HG03139 (cell line): ENCODE measurements around the gene NPTX2.
"Not testable (repeated sequence)": the region's sequence is repeated elsewhere in the genome, so short reads cannot be mapped to it uniquely, and the experiment has no call there.

Source experiments
- ATAC-seq: cut with Tn5 transposase; IDR thresholded peaks from one replicate; pipeline ENCODE4 v1.9.1; 2021; ENCODE audit not compliant: unreplicated experiment

NPTX2 gene, protein sequence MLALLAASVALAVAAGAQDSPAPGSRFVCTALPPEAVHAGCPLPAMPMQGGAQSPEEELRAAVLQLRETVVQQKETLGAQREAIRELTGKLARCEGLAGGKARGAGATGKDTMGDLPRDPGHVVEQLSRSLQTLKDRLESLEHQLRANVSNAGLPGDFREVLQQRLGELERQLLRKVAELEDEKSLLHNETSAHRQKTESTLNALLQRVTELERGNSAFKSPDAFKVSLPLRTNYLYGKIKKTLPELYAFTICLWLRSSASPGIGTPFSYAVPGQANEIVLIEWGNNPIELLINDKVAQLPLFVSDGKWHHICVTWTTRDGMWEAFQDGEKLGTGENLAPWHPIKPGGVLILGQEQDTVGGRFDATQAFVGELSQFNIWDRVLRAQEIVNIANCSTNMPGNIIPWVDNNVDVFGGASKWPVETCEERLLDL

DNA sequence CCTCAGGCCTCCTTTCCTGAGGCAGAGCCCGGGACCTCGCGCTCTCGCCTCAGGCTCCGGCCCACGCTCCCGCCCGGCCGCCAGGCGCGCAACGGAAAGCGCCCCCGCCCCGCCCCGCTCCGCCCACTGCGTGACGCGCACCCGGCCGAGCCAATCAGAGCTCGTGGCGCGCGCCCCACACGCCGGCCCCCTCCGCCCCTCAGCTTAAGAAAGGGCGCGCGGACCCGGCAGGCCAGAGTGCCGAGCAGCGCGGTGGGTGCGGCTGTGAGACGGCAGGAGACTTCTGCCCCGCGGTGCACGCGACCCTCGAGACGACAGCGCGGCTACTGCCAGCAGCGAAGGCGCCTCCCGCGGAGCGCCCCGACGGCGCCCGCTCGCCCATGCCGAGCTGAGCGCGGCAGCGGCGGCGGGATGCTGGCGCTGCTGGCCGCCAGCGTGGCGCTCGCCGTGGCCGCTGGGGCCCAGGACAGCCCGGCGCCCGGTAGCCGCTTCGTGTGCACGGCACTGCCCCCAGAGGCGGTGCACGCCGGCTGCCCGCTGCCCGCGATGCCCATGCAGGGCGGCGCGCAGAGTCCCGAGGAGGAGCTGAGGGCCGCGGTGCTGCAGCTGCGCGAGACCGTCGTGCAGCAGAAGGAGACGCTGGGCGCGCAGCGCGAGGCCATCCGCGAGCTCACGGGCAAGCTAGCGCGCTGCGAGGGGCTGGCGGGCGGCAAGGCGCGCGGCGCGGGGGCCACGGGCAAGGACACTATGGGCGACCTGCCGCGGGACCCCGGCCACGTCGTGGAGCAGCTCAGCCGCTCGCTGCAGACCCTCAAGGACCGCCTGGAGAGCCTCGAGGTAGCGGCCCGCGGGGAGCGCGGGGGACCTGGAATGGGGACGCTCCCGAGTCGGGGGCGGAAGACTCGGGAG, at the start of gene NPTX2:
TSS of gene NPTX2 (plus strand) at position 235 of the 909 bp plus-strand sequence. CDS start at position 412, 177 bp downstream.
- no peak for ATAC-seq

DNA sequence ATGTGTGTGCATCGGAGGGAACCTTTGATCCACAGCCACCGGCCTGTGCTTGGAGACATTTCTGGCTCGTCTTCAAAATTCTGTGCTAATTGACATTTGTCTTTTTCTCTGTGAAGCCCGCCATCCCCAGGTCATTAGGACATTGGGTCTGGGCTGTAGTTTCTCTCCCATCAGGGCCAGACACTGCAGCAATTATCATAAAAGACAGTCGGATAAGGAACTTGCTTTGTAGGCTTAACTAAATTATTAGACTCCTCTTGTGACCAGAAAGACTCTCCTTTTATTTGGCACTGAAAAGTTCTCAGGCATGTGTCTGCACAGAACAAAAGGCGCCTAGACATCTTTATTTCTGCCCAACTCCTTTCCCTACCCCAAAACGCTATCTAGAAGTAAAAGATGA, 49.1 kb upstream of the NPTX2 start:
- no peak for ATAC-seq

DNA sequence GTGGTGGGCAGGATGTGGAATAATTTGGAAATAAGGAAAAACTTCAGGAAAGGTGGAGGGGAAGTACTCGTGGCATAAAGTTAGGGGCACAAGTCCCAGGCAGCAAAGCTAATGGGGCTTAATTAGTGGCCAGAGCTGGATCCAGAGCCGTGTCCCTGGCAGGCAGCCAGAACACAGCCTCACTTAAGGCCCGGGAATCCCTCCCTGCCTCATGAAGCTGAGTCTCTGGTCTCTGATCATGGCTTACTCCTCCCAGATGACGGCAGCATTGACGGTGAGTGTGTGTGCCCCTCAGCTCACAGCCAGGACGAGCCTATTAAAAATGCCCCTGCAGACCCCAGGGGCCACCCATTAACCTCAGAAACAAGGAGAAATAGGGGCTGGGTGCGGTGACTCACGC, 48.2 kb upstream of the NPTX2 start:
- ATAC-seq = no peak

DNA sequence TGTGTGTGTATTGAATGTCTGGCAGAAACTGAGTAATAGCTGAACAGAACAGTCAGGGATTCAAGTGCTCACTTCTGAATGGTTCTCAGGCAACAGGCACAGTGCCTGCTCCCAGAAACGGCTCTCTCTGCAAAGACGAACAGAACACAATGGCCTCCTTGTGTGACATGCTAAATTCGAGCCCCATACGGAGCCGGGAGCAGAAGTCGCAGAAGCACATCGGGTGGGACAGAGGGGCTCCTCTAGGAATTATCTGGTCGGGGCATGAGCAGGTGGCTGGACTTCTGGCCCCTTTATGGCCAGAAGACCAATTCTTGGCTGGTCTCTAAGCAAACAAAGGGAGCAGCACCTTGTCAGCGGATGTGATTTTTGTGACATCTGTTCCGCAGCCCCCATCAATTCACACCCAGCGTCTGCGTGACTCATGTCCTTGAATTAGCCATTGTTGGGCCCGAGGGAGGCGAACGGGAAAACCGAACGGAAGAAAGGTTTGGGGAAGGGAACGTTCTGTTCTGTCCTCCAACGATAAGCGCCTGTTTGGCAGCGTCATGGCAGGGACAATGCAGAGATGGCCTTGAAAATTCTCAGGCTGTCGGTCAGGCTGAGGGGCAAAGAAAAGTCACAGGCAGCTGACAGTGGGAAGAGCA, 47.3 kb upstream of the NPTX2 start:
- no peak for ATAC-seq

DNA sequence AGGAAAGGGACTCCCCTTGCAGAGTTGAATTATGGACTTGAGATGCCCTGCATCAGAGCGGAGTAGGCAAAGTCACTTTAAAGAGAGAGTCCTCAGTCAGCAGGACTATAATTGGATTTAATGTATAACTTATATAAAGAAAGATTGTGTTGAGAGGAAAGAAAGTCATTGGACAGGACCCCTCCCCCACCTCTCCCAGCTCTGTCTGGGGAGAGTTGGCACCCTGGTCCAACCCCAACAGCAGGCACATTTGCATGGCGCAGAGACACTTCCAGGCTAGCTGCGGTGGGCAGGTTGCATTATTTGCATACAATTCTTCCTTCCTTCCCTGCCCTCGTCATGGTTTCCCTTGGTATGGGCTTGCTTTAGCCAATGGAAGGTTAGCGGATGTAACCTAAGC, 46.1 kb upstream of the NPTX2 start:
- ATAC-seq = no peak

DNA sequence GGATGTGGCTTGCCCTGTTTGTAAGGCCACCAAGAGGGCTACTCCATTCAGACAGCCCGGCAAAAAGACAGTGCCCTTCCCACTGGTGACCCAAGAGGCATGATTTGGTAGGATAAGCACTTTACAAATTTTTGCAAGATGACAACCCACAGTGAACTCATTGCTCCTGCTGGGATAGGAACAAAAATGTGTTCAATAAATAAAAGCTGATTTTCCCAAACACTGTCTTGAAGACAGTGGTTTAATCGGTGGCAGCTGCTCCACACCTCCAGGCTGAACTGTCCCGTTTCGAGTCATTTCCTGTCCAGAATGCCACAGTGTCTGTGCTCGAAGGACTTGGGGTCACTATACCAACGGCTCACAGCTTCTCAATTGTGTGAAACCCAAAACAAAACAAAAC, 45.1 kb upstream of the NPTX2 start:
- no peak for ATAC-seq

DNA sequence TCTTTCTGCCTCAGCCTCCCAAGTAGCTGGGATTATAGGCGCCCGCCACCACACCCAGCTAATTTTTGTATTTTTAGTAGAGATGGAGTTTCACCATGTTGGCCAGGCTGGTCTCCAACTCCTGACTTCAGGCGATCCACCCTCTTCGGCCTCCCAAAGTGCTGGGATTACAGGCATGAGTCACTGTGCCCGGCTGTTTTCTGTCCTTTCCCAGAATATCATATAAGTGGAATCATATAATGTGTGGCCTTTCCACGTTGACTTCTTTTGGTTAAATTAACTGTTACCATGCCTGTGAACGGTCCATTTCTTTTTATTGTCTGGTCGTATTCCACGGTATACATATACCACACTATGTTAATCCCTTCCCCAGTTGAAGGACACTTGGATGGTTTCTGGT, 44.4 kb upstream of the NPTX2 start:
- not testable (repeated sequence) for ATAC-seq

DNA sequence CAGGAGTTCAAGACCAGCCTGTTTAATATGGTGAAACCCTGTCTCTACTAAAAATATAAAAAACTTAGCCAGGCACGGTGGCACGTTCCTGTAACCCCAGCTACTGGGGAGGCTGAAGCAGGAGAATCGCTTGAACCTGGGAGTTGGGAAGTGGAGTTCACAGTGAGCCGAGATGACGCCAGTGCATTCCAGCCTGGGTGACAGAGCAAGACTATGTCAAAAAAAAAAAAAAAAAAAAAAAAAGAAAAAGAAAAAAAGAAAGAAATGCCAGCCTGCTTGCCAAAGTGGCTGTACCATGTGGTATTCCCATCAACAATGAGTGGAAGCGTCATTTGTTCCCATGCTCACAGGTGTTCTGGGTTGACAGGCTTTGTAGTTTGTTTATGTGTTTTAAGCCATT, 43.3 kb upstream of the NPTX2 start:
- ATAC-seq = no peak

DNA sequence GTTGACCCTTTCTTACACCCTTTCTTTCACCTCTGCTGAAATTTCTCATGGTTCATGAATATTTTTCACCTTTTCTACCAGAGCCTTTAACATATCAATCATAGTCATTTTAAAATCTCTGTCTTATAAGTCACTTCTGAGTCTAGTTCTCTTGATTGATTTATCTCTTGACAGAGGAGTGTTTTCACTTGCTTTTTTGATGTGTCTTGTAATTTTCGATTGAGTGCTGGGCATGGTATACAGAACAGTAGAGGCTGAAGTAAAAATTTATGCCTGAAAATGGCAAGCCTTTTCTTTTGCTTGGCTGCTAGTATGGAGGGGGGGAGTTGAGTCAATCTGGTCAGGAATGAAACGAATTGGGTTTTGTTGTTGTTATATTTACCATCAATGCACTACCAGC, 41.2 kb upstream of the NPTX2 start:
- ATAC-seq = no peak

DNA sequence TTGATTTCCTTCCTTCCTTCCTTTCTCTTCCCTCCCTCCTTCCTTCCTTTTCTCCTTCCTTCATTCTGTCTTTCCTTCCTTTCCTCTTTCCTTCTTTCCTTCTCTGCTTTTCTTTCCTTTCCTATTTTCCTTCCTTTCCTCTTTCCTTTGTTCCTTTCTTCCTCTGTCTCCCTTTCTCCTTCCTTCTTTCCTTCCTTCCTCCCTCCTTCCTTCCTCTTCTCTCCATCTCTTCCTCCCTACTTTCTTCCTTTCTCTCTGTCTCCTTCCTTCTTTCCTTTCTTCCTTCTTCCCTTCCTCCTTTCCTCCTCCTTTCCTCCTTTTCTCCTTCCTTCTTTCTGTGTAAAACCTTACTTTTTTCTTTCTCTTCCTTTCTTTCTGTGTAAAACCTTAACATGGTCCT, 32.3 kb upstream of the NPTX2 start:
- no peak for ATAC-seq

DNA sequence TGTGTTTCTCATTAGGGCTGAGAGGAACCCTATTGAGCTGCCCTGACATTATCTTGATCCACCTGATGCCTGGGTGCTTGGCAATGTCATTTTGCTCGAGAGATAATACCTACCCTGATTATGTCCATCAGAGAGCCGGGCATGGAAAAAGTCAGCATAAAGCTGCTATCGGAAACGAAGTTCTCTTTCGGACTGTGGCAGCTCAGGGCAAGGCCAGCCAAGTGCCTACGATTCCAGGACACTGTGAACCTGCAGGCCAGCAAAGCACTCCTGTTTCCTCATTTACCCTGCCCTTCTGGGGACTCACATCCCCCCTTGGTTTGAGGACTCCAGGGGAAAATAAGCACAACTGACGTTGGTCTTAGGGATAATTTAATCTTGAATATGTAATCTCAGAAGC, 25.2 kb upstream of the NPTX2 start:
- no peak for ATAC-seq

DNA sequence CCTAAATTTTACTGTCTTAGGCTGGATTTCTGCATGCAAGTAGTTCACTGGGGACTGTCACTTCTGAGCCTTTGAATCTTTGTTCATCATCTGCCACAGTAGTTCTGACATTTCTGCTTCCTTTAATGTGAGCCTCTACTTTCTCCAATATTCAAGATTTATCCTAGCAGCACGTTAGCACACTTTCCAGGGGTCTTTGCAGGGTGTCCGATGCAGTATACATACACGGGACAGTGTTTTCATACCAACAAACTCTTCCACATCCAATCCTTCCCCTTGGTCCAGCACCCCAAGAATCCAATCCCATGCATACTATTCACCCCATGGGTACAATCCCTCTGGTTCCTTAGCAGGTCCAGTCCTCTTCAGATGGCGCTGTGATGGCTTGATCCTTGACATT, 22.7 kb upstream of the NPTX2 start:
- ATAC-seq = no peak

DNA sequence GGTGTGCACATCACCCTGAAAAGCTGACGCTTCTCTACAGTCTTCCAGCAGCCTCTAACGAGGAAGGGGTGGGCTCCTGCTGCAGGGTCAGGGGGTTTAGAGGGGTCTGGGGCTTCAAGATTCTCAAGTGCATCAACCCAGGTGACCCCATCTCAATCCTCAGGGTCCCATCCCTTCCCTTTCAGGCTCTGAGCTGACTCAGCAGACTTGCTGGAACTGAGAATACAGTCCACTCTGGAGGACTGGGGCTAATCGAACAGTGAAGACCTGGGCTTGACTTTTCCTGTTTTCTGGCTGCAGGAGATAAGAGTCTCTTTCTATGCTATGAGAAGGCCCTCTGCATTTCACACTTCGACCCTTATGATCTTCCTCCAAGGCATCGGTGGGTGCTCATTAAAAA, 22.3 kb upstream of the NPTX2 start:
- no peak for ATAC-seq

DNA sequence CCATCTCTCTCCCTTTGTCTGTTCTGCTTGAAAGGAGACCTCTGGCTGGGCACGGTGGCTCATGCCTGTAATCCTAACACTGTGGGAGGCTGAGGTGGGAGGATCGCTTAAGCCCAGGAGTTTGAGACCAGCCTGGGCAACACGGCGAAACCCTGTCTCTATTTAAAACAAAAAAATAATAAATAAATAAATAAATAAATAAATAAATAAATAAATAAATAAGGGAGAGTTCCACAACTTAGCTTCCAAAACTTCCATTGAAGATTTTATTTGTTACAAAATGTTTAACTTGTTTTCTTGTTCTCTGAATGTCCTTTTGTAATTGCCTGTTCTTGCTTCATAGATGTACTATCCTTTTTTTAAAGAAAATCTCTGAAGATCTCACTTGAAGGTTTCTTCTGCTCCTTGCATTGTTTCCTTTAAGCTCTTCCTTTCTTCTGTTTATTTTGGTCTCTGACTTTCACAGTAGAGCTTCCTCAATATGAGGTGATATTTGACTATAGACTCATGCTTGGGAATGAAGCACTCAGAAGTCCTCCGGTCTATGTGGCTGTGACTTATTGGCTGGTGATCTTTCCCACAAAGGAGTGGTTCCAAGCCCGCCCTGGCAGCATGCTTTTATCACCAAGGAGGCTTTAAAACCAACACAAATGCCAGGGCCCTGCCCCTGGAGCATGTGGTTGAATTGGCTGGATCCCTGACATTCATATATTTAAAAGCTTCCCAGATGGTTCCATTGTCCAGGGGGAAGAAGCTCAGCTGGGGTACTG, 18.1 kb upstream of the NPTX2 start:
- ATAC-seq = no peak

DNA sequence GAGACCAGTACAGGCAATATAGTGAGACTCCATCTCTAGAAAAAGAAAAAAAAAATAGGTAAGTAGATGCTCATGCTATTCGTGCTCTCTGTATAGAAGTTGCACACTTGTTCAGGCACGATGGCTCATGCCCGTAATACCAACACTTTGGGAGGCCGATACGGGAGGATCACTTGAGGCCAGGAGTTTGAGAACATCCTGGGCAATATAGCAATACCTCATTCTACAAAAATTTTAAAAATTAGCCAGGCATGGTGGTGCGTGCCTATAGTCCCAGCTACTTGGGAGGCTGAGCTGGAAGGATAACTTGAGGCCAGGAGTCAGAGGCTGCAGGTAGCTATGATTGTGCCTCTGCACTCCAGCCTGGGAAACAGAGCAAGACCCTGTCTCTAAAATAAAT, 17.2 kb upstream of the NPTX2 start:
- ATAC-seq = no peak

DNA sequence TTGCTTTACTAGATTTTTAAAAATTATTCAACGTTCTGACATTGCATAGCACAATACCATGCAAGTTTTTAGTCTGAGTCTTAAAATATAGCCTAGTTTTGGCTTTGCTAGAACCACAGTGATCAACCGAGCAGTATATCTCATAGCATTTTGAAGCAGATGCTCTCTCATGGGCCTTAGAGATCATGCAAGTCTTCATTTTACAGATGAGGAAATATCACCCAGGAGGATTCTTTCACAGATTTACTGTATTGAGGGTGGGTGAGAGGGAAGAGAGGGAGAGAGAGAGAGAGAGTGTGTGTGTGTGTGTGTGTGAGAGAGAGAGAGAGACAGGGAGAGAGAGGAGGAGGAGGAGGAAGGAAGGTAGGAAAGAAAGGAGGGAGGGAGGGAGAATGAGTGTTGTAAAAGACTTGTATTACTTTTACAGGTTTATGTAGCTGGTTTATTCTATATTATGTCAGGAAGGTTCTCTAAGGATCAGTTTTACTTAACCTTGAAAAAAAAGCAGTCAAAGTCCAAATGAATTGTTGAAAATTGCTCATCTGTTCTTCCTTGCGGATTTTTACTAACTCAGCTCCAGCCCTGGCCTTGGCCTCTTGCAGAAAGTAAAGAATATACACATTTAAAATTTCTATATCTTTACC, 14.2 kb upstream of the NPTX2 start:
- ATAC-seq = no peak

DNA sequence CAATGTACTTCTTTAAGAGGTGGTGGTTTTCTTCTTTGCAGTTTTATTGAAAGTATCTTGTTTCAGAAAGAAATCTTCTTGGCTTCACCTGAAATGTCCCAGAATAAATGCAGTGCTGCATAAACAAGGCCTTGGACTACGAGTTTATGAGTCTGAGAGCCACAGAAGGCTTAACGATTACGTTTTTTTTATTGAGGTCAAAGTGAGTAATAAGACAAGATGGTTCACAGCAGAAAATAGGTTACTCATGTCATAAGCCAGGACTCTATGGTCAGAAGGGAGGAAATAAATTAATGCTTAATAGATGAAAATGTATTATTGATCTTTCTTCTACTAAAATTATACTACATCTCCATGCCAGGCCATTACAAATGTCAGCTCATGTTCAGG, 13.7 kb upstream of the NPTX2 start:
- ATAC-seq = no peak

DNA sequence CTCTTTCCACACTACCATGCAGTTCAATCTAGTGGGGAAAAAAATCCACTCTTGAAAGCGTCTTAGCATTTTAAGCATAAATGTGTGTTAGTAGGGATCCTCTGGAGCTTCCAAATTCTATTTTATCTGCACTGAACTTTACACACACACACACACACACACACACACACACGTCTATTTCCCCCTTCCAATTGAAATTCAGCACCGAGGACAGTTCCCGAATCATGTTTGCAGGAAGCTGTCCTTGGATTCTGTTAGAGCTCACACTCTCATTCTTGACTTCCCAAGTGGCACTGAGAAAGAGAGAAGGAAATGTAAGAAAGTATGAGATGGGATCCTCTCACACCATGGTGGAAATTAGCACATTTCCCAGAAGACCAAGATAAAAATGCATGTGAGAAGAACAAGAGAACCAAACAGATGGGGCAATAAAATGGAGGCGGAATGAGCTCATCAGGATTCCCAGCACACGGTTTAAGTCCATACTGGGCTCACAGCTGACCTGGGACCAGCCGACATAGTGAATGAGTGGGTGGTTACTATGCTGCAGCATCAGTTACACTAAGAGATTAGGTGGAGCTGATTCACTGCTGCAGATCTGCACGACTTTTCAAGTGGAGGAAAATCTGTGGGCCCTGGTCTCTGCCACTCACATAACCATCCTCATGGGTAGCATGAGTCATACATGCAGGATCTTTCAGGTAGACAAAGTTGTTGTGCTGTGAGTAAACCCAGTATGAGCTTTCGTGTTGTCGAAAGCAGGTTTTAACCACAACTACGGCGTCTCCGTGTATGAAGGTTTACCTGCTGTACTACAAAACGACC, 3.3 kb upstream of the NPTX2 start:
- no peak for ATAC-seq

DNA sequence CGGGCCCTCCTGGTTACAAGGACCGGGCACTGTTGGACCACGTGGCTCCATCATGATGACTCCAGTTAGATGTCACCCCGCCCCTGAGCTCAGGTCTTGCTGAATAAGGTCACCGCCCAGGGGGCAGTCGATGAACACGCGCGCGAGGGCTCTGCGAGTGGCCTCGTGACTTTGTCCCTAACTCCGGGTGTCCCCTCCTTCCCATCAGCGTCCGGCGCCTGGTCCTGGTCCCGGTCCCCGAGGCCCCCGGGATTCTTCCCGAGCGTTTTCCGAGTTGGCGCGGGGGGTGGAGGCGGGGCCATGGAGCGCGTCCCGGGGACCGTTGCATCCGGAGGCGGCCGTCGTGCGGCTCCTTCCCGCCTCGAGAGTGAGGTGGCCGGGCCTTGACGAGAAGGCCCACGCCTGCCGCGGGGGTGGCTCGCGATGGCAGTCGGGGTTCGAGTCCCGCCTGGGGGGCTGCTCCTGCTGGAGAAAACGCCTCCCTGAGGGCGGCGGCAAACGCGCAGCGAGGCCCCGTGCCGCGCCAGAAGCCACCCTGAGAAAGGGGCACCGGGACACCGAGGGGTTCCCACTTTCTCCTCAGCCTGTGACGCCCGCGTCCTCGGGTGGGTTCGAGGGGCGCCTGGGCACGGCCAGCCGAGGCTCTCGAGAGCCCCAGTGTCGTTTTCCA, 569 bp upstream of the NPTX2 start:
- ATAC-seq = no peak
